ENCODE results near the gene ROR2. TPM values are rescaled to one million over a fixed set of nuclear protein-coding genes. Genes with fewer than 3 reads are reported as not detected.

ROR2 gene
- total RNA-seq, 1 donor from 2014 or later, result 14.9 TPM

- peaks cover 65% of the 10 kb centered on the region for H3K4me1 Mint-ChIP-seq
These were observed 109.6 kb downstream of the ROR2 start for GRCh38 chr9:91840469-91840868.

GRCh38 chr9:91839926-91840465 lies 110.0 kb downstream of the ROR2 start:
- no peak for TF ChIP-seq CTCF (conservative IDR thresholded peaks at IDR 0.05)
- H3K4me1 Mint-ChIP-seq, result peaks cover 65% of the 10 kb centered on the region
- no peak overlapping the region for H3K27ac Mint-ChIP-seq (ENCODE audit: unreplicated experiment)
- no peaks in the 10 kb centered on the region for H3K36me3 Mint-ChIP-seq (ENCODE audit: low read depth)
- no peaks in the 10 kb centered on the region for H3K9me3 Mint-ChIP-seq
- no peaks in the 10 kb centered on the region for H3K27me3 Mint-ChIP-seq (ENCODE audit: low read depth)
- H3K4me3 Mint-ChIP-seq, result no peak overlapping the region
- no peak for DNase-seq (ENCODE audit: low read depth, low spot score)

More at GRCh38 chr9:91840469-91840868, 109.6 kb downstream of the ROR2 start:
- Mint-ChIP-seq H3K9me3 (no peaks in the 10 kb centered on the region), H3K36me3 (ENCODE audit: low read depth) (no peaks in the 10 kb centered on the region), H3K27ac (ENCODE audit: unreplicated experiment) (no peak overlapping the region), H3K4me3 (no peak overlapping the region), H3K27me3 (ENCODE audit: low read depth) (no peaks in the 10 kb centered on the region)
- DNase-seq (ENCODE audit: low read depth, low spot score), result no peak
- TF ChIP-seq CTCF (conservative IDR thresholded peaks at IDR 0.05), result no peak

GRCh38 chr9:91837981-91838731 lies 111.9 kb downstream of the ROR2 start:
- Mint-ChIP-seq H3K36me3 (ENCODE audit: low read depth) (no peaks in the 10 kb centered on the region), H3K27ac (ENCODE audit: unreplicated experiment) (no peak overlapping the region), H3K4me1 (peaks cover 63% of the 10 kb centered on the region), H3K9me3 (no peaks in the 10 kb centered on the region), H3K27me3 (ENCODE audit: low read depth) (no peaks in the 10 kb centered on the region), H3K4me3 (no peak overlapping the region)
- DNase-seq (ENCODE audit: low read depth, low spot score), result no peak
- TF ChIP-seq CTCF (conservative IDR thresholded peaks at IDR 0.05), result no peak

GRCh38 chr9:91836515-91836914 lies 113.5 kb downstream of the ROR2 start:
- Mint-ChIP-seq H3K27me3 (ENCODE audit: low read depth) (no peaks in the 10 kb centered on the region), H3K4me3 (no peak overlapping the region), H3K27ac (ENCODE audit: unreplicated experiment) (no peak overlapping the region), H3K4me1 (peaks cover 59% of the 10 kb centered on the region), H3K9me3 (no peaks in the 10 kb centered on the region), H3K36me3 (ENCODE audit: low read depth) (no peaks in the 10 kb centered on the region)
- no peak for DNase-seq (ENCODE audit: low read depth, low spot score)
- TF ChIP-seq CTCF (conservative IDR thresholded peaks at IDR 0.05), result no peak

- Mint-ChIP-seq H3K4me3 (no peak overlapping the region), H3K27ac (ENCODE audit: unreplicated experiment) (no peak overlapping the region), H3K9me3 (no peaks in the 10 kb centered on the region), H3K36me3 (ENCODE audit: low read depth) (no peaks in the 10 kb centered on the region), H3K4me1 (peaks cover 53% of the 10 kb centered on the region), H3K27me3 (ENCODE audit: low read depth) (no peaks in the 10 kb centered on the region)
- TF ChIP-seq CTCF (conservative IDR thresholded peaks at IDR 0.05), result no peak
- DNase-seq (ENCODE audit: low read depth, low spot score), result no peak
These were observed 114.4 kb downstream of the ROR2 start for GRCh38 chr9:91835632-91836031.

Data from neural crest cell (in vitro differentiated cells).